SK-N-MC (cell line): ENCODE data around the gene RAET1G.

Source experiments
- EZH2 ChIP-seq: fragments of 200-600 bp; sonication (generic); IDR thresholded peaks from one replicate; pipeline ENCODE4 v1.6.1; 2017; ENCODE audit warnings: antibody characterized with exemption
- FOXP2 ChIP-seq: optimal IDR thresholded peaks from 2 replicates; pipeline ENCODE3; 2011; ENCODE audit warnings: mild to moderate bottlenecking, moderate library complexity; ENCODE audit not compliant: insufficient read depth; ENCODE audit errors: extremely low read length, control extremely low read depth
- POLR2AphosphoS5 ChIP-seq: IDR thresholded peaks from 2 replicates; pipeline ENCODE4 v1.6.1; 2012; ENCODE audit warnings: mild to moderate bottlenecking, low read depth, low read length, borderline replicate concordance

DNA sequence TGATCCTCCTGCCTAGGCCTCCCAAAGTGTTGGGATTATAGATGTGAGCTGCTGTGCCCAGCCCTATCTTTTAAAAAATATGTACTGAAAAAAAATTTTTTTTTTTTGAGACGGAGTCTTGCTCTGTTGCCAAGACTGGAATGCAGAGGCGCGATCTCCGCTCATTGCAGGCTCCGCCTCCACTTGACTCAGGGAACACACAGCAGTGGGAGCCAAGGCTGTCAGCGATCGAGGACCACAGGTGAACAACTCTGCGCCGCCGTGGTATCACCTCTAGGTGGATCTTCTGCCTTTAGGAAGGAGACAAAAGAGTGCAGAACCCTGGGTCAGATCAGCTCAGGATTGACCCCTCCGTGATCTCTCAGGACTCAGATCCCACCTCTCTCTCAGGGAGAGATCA, 38.7 kb downstream of the RAET1G start:
- TF ChIP-seq FOXP2 (no peak), EZH2 (no peak), POLR2AphosphoS5 (no peak)
